CD4-positive, alpha-beta T cell treated with Interleukin-4 for 4 hours (primary cell): Measurements from ENCODE around the gene ABCA13.

Source experiments
- DNase-seq: peaks from one replicate; pipeline ENCODE4 v3.0.0-alpha.2; 2020

ABCA13 gene

DNA sequence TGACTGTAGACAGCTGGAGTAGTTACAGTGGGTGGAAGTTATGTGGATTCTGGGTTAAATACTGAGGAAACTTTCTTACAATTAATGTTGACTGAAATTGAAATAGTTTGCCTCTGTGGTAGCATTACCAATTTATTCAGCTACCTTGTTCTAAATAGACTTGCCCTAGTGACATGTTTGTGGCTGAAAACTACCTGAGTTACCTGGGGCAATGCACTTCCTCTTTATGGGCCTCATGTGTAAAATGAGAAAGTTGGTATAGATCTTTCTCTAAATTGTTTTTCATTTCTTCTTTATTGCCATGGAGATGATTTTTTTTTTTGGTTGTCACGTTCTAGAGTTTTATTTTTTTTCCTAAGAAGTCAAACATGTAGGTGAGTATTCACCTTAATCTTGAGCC, 500.4 kb downstream of the ABCA13 start:
- no peak for DNase-seq

DNA sequence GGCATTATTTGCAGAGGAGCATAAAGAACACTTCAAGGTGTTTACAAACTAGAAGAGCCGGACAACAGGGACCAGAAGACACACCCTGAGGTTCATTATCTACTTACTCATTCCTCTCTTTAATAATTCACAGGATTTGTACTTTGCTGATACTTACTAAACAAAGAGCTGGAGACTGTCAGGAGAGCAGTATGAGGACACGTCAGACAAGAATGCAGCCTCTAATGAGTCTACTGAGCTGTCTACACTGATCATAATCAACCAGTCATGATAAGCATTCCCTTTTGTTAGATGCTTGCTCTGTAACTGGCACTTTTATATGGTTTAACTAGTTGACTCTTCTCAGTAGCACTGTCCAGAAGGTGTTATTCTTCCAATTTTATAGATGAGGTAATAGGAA, 509.7 kb downstream of the ABCA13 start:
- no peak for DNase-seq

DNA sequence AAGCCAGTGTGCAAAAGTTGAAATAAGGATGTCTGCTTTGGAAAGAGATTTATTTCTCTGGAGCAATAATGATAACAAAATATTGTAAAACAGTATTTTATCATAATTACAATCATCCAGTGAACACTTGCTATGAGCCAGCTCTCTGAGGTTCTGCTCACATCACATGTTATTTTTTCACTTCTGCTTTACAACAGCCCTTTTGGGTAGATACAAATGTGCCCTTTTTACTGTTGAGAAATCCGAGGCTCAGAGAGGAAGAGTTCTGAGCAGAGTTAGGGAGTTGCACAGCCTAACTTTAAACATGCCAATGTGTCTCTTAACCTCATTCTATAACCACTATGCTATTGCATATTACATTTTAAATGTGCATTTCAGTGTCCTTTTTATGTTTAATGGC, 520.5 kb downstream of the ABCA13 start:
- DNase-seq: no peak
